ENCODE results near the gene CSMD2. TPM values are rescaled to one million over a fixed set of nuclear protein-coding genes. Genes with fewer than 3 reads are reported as not detected.

CSMD2 gene
- total and polyA plus RNA-seq, 4 donors: 0.25 to 2.4 (median 1.7) TPM

- H3K27ac ChIP-seq (ENCODE audit: low read depth in 1 of 2, low read length in 2 of 2): no peak overlapping the region
- intact Hi-C loops (cut with DNase I): no loop called here
- DNase-seq (no peak), ATAC-seq (ENCODE audit: low FRiP score) (no peak)
- H3K36me3 ChIP-seq (ENCODE audit: control insufficient read depth in 1 of 2, insufficient read depth in 2 of 2, low read length in 1 of 2): no peaks in the 10 kb centered on the region
- H3K4me1 ChIP-seq (ENCODE audit: control insufficient read depth in 1 of 2, insufficient read depth in 2 of 2, low read length in 2 of 2): no peaks in the 10 kb centered on the region
- no peaks in the 10 kb centered on the region for H3K9me3 ChIP-seq (ENCODE audit: control insufficient read depth, low read length)
- no peaks in the 10 kb centered on the region for H3K27me3 ChIP-seq (ENCODE audit: control insufficient read depth in 1 of 2, insufficient read depth in 2 of 2, low read length in 1 of 2)
- H3K4me3 ChIP-seq (ENCODE audit: low read length in 2 of 2): no peak overlapping the region
- 66 to 67% methylated on average over 2 of the region's 2 CpGs for WGBS, 2 donors
Measured at GRCh38 chr1:33696962-33697361, 468.1 kb downstream of the CSMD2 start.

GRCh38 chr1:33696311-33696710, 468.7 kb downstream of the CSMD2 start:
- intact Hi-C loops (cut with DNase I): no loop called here

GRCh38 chr1:33692206-33693188, 472.5 kb downstream of the CSMD2 start:
- Histone ChIP-seq H3K27ac (ENCODE audit: low read depth in 1 of 2, low read length in 2 of 2) (no peak overlapping the region), H3K9me3 (ENCODE audit: control insufficient read depth, low read length) (no peaks in the 10 kb centered on the region), H3K36me3 (ENCODE audit: control insufficient read depth in 1 of 2, insufficient read depth in 2 of 2, low read length in 1 of 2) (no peaks in the 10 kb centered on the region), H3K27me3 (ENCODE audit: control insufficient read depth in 1 of 2, insufficient read depth in 2 of 2, low read length in 1 of 2) (no peaks in the 10 kb centered on the region), H3K4me1 (ENCODE audit: control insufficient read depth in 1 of 2, insufficient read depth in 2 of 2, low read length in 2 of 2) (no peaks in the 10 kb centered on the region), H3K4me3 (ENCODE audit: low read length in 2 of 2) (no peak overlapping the region)
- ATAC-seq (ENCODE audit: low FRiP score) (no peak), DNase-seq (no peak)
- 88 to 92% methylated on average over 7 of the region's 7 CpGs for WGBS, 2 donors
- intact Hi-C loops (cut with DNase I): no loop called here

More at GRCh38 chr1:33696311-33696710, 468.7 kb downstream of the CSMD2 start:
- Histone ChIP-seq H3K4me1 (ENCODE audit: control insufficient read depth in 1 of 2, insufficient read depth in 2 of 2, low read length in 2 of 2) (no peaks in the 10 kb centered on the region), H3K9me3 (ENCODE audit: control insufficient read depth, low read length) (no peaks in the 10 kb centered on the region), H3K36me3 (ENCODE audit: control insufficient read depth in 1 of 2, insufficient read depth in 2 of 2, low read length in 1 of 2) (no peaks in the 10 kb centered on the region), H3K4me3 (ENCODE audit: low read length in 2 of 2) (no peak overlapping the region), H3K27ac (ENCODE audit: low read depth in 1 of 2, low read length in 2 of 2) (no peak overlapping the region), H3K27me3 (ENCODE audit: control insufficient read depth in 1 of 2, insufficient read depth in 2 of 2, low read length in 1 of 2) (no peaks in the 10 kb centered on the region)
- ATAC-seq (ENCODE audit: low FRiP score) (no peak), DNase-seq (no peak)
- 76 to 89% methylated on average over 1 of the region's 1 CpG for WGBS, 2 donors

- DNase-seq: no peak
- 61 to 71% methylated on average over 1 of the region's 1 CpG for WGBS, 2 donors
- Histone ChIP-seq H3K4me3 (ENCODE audit: low read length in 2 of 2) (no peak overlapping the region), H3K36me3 (ENCODE audit: control insufficient read depth in 1 of 2, insufficient read depth in 2 of 2, low read length in 1 of 2) (no peaks in the 10 kb centered on the region), H3K27ac (ENCODE audit: low read depth in 1 of 2, low read length in 2 of 2) (no peak overlapping the region), H3K9me3 (ENCODE audit: control insufficient read depth, low read length) (no peaks in the 10 kb centered on the region), H3K27me3 (ENCODE audit: control insufficient read depth in 1 of 2, insufficient read depth in 2 of 2, low read length in 1 of 2) (no peaks in the 10 kb centered on the region), H3K4me1 (ENCODE audit: control insufficient read depth in 1 of 2, insufficient read depth in 2 of 2, low read length in 2 of 2) (no peaks in the 10 kb centered on the region)
- intact Hi-C loops (cut with DNase I): no loop called here
- ATAC-seq (ENCODE audit: low FRiP score): no peak
Measured at GRCh38 chr1:33687000-33687399, 478.0 kb downstream of the CSMD2 start.

GRCh38 chr1:33686551-33686950, 478.5 kb downstream of the CSMD2 start:
- no peaks in the 10 kb centered on the region for H3K27me3 ChIP-seq (ENCODE audit: control insufficient read depth in 1 of 2, insufficient read depth in 2 of 2, low read length in 1 of 2)
- DNase-seq (no peak), ATAC-seq (ENCODE audit: low FRiP score) (no peak)
- intact Hi-C loops (cut with DNase I): no loop called here
- no peak overlapping the region for H3K4me3 ChIP-seq (ENCODE audit: low read length in 2 of 2)
- no peak overlapping the region for H3K27ac ChIP-seq (ENCODE audit: low read depth in 1 of 2, low read length in 2 of 2)
- H3K36me3 ChIP-seq (ENCODE audit: control insufficient read depth in 1 of 2, insufficient read depth in 2 of 2, low read length in 1 of 2): no peaks in the 10 kb centered on the region
- no peaks in the 10 kb centered on the region for H3K4me1 ChIP-seq (ENCODE audit: control insufficient read depth in 1 of 2, insufficient read depth in 2 of 2, low read length in 2 of 2)
- 86 to 90% methylated on average over 1 of the region's 1 CpG for WGBS, 2 donors
- no peaks in the 10 kb centered on the region for H3K9me3 ChIP-seq (ENCODE audit: control insufficient read depth, low read length)

- H3K4me3 ChIP-seq (ENCODE audit: low read length in 2 of 2): no peak overlapping the region
- DNase-seq (no peak), ATAC-seq (ENCODE audit: low FRiP score) (no peak)
- H3K9me3 ChIP-seq (ENCODE audit: control insufficient read depth, low read length): no peaks in the 10 kb centered on the region
- 45 to 59% methylated on average over 5 of the region's 5 CpGs for WGBS, 2 donors
- intact Hi-C loops (cut with DNase I): no loop called here
- H3K4me1 ChIP-seq (ENCODE audit: control insufficient read depth in 1 of 2, insufficient read depth in 2 of 2, low read length in 2 of 2): no peaks in the 10 kb centered on the region
- H3K27me3 ChIP-seq (ENCODE audit: control insufficient read depth in 1 of 2, insufficient read depth in 2 of 2, low read length in 1 of 2): no peaks in the 10 kb centered on the region
- no peaks in the 10 kb centered on the region for H3K36me3 ChIP-seq (ENCODE audit: control insufficient read depth in 1 of 2, insufficient read depth in 2 of 2, low read length in 1 of 2)
- H3K27ac ChIP-seq (ENCODE audit: low read depth in 1 of 2, low read length in 2 of 2): no peak overlapping the region
Measured at GRCh38 chr1:33685256-33685655, 479.8 kb downstream of the CSMD2 start.

GRCh38 chr1:33684396-33685179, 480.4 kb downstream of the CSMD2 start:
- Histone ChIP-seq H3K4me3 (ENCODE audit: low read length in 2 of 2) (no peak overlapping the region), H3K27me3 (ENCODE audit: control insufficient read depth in 1 of 2, insufficient read depth in 2 of 2, low read length in 1 of 2) (no peaks in the 10 kb centered on the region), H3K9me3 (ENCODE audit: control insufficient read depth, low read length) (no peaks in the 10 kb centered on the region), H3K27ac (ENCODE audit: low read depth in 1 of 2, low read length in 2 of 2) (no peak overlapping the region), H3K36me3 (ENCODE audit: control insufficient read depth in 1 of 2, insufficient read depth in 2 of 2, low read length in 1 of 2) (no peaks in the 10 kb centered on the region), H3K4me1 (ENCODE audit: control insufficient read depth in 1 of 2, insufficient read depth in 2 of 2, low read length in 2 of 2) (no peaks in the 10 kb centered on the region)
- intact Hi-C loops (cut with DNase I): no loop called here
- ATAC-seq (ENCODE audit: low FRiP score) (no peak), DNase-seq (no peak)
- 82 to 84% methylated on average over 9 of the region's 9 CpGs for WGBS, 2 donors

GRCh38 chr1:33683913-33684312, 481.1 kb downstream of the CSMD2 start:
- H3K27me3 ChIP-seq (ENCODE audit: control insufficient read depth in 1 of 2, insufficient read depth in 2 of 2, low read length in 1 of 2): no peaks in the 10 kb centered on the region

More at GRCh38 chr1:33683913-33684312, 481.1 kb downstream of the CSMD2 start:
- no peak overlapping the region for H3K27ac ChIP-seq (ENCODE audit: low read depth in 1 of 2, low read length in 2 of 2)
- H3K4me3 ChIP-seq (ENCODE audit: low read length in 2 of 2): no peak overlapping the region
- no peak for DNase-seq
- no peaks in the 10 kb centered on the region for H3K4me1 ChIP-seq (ENCODE audit: control insufficient read depth in 1 of 2, insufficient read depth in 2 of 2, low read length in 2 of 2)
- no peak for ATAC-seq (ENCODE audit: low FRiP score)
- H3K9me3 ChIP-seq (ENCODE audit: control insufficient read depth, low read length): no peaks in the 10 kb centered on the region
- no peaks in the 10 kb centered on the region for H3K36me3 ChIP-seq (ENCODE audit: control insufficient read depth in 1 of 2, insufficient read depth in 2 of 2, low read length in 1 of 2)
- intact Hi-C loops (cut with DNase I): no loop called here
- 19 to 21% methylated on average over 2 of the region's 2 CpGs for WGBS, 2 donors
